Small intestine (tissue), 7 donors: ENCODE measurements around the gene PLA2G7. TPM values are rescaled to one million over a fixed set of nuclear protein-coding genes. Genes with fewer than 3 reads are reported as not detected.
A peak's percentile ranks its signal among the peaks of the same experiment; 100 is the strongest.

Source experiments
- DNase-seq, 2 donors: peaks; one replicate each; pipeline versions ENCODE4 v3.0.0 to v3.0.0-alpha.2; 2013
- FAIRE-seq: peaks from 2 replicates; lab custom pipeline; 2012; peaks lifted over from hg19 to GRCh38; lab: Jason Lieb, UNC
- H3K27ac ChIP-seq, 3 donors: one replicate each; pipeline ENCODE4 v1.5.1; 2013; ENCODE audit warnings: low read length in 2 of 3, mild to moderate bottlenecking in 2 of 3, control low read depth in 1 of 3, inconsistent platforms in 1 of 3, low read depth in 1 of 3, moderate library complexity in 1 of 3
- H3K27me3 ChIP-seq, 3 donors: one replicate each; pipeline ENCODE4 v1.6.1; 2013; ENCODE audit warnings: low read length in 3 of 3, inconsistent platforms in 1 of 3; ENCODE audit not compliant: control insufficient read depth in 3 of 3, insufficient read depth in 3 of 3
- H3K36me3 ChIP-seq, 3 donors: one replicate each; pipeline ENCODE4 v1.6.1; 2013; ENCODE audit warnings: low read length in 3 of 3, inconsistent platforms in 1 of 3, low read depth in 1 of 3, mild to moderate bottlenecking in 1 of 3, moderate library complexity in 1 of 3; ENCODE audit not compliant: control insufficient read depth in 3 of 3, insufficient read depth in 2 of 3
- H3K4me1 ChIP-seq, 3 donors: one replicate each; pipeline ENCODE4 v1.6.1; 2013; ENCODE audit warnings: low read length in 2 of 3, inconsistent platforms in 1 of 3, low read depth in 1 of 3, mild to moderate bottlenecking in 1 of 3, moderate library complexity in 1 of 3; ENCODE audit not compliant: control insufficient read depth in 3 of 3, insufficient read depth in 2 of 3
- H3K4me3 ChIP-seq, 3 donors: one replicate each; pipeline ENCODE4 v1.5.1; 2013; ENCODE audit warnings: low read length in 3 of 3, control low read depth in 1 of 3, inconsistent platforms in 1 of 3, low read depth in 1 of 3, mild to moderate bottlenecking in 1 of 3, moderate library complexity in 1 of 3
- H3K9me3 ChIP-seq, 2 donors: one replicate each; pipeline ENCODE4 v1.6.1; 2013; ENCODE audit warnings: low read depth in 1 of 2, low read length in 1 of 2; ENCODE audit not compliant: control insufficient read depth in 2 of 2, insufficient read depth in 1 of 2
- WGBS, 3 donors: extraction: QIAGEN DNeasy Blood & Tissue Kit; methylation state at CpG; one replicate each; pipeline ENCODE4 v1.1.7; 2013; 5-methylcytosine and 5-hydroxymethylcytosine counted together
- polyA plus RNA-seq, 4 donors: library from polyadenylated mRNA; stranded (reverse) in 3 of 4; unstranded in 1 of 4; fragments of 200-250 nt in 3 of 4; fragments of 120-200 nt in 1 of 4; gene quantifications; one replicate each; pipeline versions ENCODE4 v1.2.1 to v1.2.3, GENCODE V29; 2013
- donor health status: healthy with polysubstance abuse.
- donor health status: control.
- donor health status: control.
- donor health status: Bipolar disorder and iron deficiency.
- donor health status: healthy.

Gene PLA2G7
- polyA plus RNA-seq, 4 donors, result 0.67 to 3.5 (median 1.2) TPM

DNA sequence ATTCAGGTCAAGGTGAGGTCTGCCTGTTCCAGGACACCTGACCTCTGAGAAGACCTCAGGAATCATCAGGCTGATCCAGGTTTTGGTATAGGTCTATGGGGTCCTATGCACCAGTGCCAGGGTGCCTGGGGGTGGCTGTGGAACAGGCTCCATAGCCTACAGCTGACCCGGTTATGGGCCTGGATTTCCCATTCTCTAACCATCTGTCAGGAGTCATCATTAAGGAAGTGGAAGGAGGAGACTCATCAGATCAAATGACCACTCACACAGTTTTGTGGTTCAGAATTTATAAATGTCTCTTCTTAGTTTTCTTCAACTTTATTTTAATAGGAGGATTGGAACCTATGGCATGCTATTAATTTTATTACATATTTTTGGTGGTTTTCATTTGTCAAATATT, 14.8 kb downstream of the PLA2G7 start:
- Histone ChIP-seq H3K36me3 (no peaks in the 10 kb centered on the region), H3K4me3 (no peak overlapping the region), H3K9me3 (no peaks in the 10 kb centered on the region), H3K27me3 (peaks cover 2 to 5% (median 4%) of the 10 kb centered on the region in 3 donors), H3K4me1 (no peaks in the 10 kb centered on the region), H3K27ac (no peak overlapping the region)
- FAIRE-seq (no peak), DNase-seq (no peak)
- 65 to 94% (median 92%) methylated on average over 1 of the region's 1 CpG for WGBS, 3 donors

DNA sequence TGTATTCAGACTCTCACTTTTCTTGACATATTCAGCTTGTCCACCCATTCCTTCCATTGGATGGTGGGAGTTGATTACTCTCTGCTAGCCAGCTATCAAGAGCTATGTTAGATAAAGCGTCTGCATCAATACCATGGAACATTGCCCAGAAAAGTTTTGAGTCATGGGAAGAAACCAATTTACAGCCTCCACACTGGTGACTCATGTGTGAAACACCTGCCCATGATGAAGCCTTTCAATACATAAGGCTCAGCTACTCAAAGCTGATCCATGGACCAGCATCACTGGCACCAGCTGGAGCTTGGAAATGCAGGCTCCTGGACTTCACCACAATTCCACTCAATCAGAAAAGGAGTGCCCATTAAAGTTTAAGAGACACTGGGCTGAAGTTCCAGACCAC, 16.1 kb downstream of the PLA2G7 start:
- Histone ChIP-seq H3K27ac (no peak overlapping the region), H3K36me3 (no peaks in the 10 kb centered on the region), H3K4me1 (no peaks in the 10 kb centered on the region), H3K27me3 (peaks cover 2 to 5% (median 4%) of the 10 kb centered on the region in 3 donors), H3K4me3 (no peak overlapping the region), H3K9me3 (no peaks in the 10 kb centered on the region)
- FAIRE-seq, result no peak
- 19 to 33% (median 21%) methylated on average over 1 of the region's 1 CpG for WGBS, 3 donors
- peak; percentile 26 to 67 for DNase-seq

DNA sequence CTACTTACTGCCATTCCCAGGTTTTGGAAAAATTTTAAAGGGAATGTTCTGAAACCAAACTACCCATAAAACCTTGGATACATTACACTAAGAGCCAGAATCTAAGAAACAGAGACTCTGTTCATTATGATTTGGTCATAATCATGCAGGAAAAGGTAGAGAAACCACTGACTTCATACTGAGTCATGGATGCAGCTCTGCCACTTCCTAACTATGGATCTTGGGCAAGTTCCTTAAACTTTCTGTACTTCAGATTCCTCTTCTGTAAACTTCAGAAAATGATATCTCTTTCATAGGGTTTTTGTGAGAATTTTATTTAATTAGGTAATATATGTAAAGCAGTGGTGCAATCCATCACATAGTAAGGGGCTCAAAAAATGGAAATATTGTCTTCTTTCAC, 20.0 kb downstream of the PLA2G7 start:
- H3K27me3 ChIP-seq, result peaks cover 0 to 2% (median 2%) of the 10 kb centered on the region in 3 donors
- no peak overlapping the region for H3K27ac ChIP-seq
- no peaks in the 10 kb centered on the region for H3K9me3 ChIP-seq
- DNase-seq, result no peak
- FAIRE-seq, result no peak
- no peaks in the 10 kb centered on the region for H3K36me3 ChIP-seq
- no peaks in the 10 kb centered on the region for H3K4me1 ChIP-seq
- H3K4me3 ChIP-seq, result no peak overlapping the region

DNA sequence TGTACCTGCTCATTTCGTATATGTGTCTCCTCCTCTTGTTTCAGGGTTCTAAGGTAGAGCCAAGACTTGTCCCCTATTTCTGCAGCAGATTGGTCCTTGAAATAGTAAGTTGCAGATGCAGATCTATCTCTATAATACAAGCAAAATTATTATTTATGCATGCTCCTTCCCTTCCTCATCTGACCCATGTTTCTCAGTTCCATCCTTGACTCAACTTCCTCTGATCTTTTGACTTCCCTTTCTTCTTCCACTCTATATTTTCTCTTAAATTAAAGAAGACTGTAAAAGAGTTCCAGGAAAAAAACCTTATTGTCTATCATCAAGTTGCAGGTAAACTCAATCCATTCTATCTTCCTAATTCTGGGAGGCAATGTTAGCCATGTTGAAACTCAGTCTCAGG, 23.7 kb downstream of the PLA2G7 start:
- no peak overlapping the region for H3K4me3 ChIP-seq
- H3K9me3 ChIP-seq, result peaks cover 0 to 3% of the 10 kb centered on the region in 2 donors
- no peak overlapping the region for H3K27ac ChIP-seq
- no peaks in the 10 kb centered on the region for H3K4me1 ChIP-seq
- no peak for DNase-seq
- 81 to 89% (median 83%) methylated on average over 1 of the region's 1 CpG for WGBS, 3 donors
- H3K36me3 ChIP-seq, result no peaks in the 10 kb centered on the region
- peaks cover 0 to 2% (median 0%) of the 10 kb centered on the region in 3 donors for H3K27me3 ChIP-seq
- no peak for FAIRE-seq

DNA sequence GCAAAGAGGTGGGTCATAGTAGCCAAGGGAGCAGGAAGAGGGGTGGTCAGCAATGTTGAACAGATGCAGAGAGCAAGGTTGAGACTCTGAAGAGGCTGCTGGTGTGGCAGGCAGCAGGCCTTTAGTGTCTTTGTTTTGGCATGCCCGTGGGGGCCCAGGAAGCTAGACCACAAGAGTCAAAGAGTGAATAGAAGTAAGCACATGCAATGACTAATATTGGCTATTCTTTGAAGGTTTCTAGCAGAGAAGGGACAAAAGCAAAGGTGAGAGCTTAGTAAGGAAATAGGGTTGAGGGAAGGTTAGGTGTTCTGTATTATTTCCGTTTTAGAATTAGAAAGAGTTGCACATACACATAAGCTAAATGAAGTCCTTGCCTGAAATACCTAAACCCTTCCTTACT, 28.7 kb downstream of the PLA2G7 start:
- H3K36me3 ChIP-seq, result no peaks in the 10 kb centered on the region
- H3K4me3 ChIP-seq, result no peak overlapping the region
- H3K27me3 ChIP-seq, result no peaks in the 10 kb centered on the region
- peaks cover 0 to 3% of the 10 kb centered on the region in 2 donors for H3K9me3 ChIP-seq
- no peak overlapping the region for H3K27ac ChIP-seq
- WGBS, 3 donors, result 76 to 88% (median 80%) methylated on average over 2 of the region's 2 CpGs
- DNase-seq (no peak), FAIRE-seq (no peak)
- no peaks in the 10 kb centered on the region for H3K4me1 ChIP-seq

DNA sequence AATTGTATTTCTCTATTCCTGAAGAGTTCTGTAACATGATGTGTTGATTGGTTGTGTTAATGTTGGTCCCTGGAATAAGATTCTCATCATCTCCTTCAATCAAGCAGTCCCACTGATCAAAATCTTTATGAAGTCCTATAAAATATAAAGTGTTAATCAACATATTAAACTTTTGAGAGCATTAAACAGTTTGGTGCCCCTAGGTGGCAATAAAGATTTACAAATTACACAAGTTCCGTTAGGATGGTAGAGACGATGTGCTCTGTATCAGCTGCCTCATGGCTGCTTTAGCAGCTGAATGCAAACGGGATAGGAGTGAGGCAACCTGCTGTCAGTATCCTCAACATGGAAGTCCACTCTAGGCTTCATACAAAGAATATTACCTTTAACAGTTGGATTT, 30.6 kb downstream of the PLA2G7 start:
- DNase-seq (peak; percentile 11 to 24), FAIRE-seq (no peak)
- Histone ChIP-seq H3K9me3 (peaks cover 0 to 3% of the 10 kb centered on the region in 2 donors), H3K27ac (no peak overlapping the region), H3K4me1 (no peaks in the 10 kb centered on the region), H3K27me3 (no peaks in the 10 kb centered on the region), H3K4me3 (no peak overlapping the region), H3K36me3 (no peaks in the 10 kb centered on the region)
- WGBS, 3 donors, result 3 to 7% (median 5%) methylated on average over 3 of the region's 3 CpGs

DNA sequence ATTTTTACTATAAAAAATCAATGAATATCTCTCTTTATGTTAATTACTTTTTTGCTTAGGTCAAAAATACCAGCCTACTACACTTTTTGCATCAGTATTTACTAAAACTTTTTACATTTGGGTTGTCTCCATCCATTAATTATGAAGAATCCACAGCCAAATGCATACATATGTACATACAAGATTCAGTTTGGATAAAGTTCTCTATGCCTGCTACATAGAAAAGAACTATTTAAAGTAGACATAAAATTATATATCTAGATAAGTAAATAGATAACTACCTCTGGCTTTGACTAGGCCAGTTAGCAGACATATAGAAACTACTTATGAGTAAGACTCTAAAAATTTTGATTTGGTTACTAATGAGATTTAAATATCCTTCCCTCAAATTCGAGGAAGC, 35.2 kb downstream of the PLA2G7 start:
- Histone ChIP-seq H3K36me3 (no peaks in the 10 kb centered on the region), H3K27me3 (no peaks in the 10 kb centered on the region), H3K9me3 (no peaks in the 10 kb centered on the region), H3K4me1 (no peaks in the 10 kb centered on the region), H3K27ac (no peak overlapping the region), H3K4me3 (no peak overlapping the region)
- no peak for DNase-seq
- FAIRE-seq, result no peak
- WGBS, 3 donors, result 54 to 64% (median 63%) methylated on average over 1 of the region's 1 CpG

DNA sequence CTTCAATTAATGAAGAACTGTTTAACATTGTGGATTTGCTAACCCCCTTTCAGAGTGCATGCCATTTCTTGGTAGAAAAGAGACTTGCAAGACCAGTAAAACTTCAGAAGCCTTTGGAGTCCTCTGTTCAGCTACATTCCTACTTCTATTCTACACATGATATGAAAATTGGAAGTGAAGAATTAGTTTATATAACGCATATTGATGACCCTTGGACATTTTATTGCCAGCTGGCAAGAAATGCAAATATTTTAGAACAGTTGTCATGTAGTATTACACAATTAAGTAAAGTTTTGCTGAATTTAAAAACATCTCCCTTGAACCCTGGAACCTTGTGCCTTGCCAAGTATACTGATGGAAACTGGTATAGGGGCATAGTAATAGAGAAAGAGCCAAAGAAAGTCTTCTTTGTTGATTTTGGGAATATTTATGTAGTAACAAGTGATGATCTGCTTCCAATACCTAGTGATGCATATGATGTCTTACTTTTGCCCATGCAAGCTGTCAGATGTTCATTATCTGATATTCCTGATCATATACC, 44.2 kb downstream of the PLA2G7 start:
- Histone ChIP-seq H3K4me1 (peaks cover 0 to 7% (median 2%) of the 10 kb centered on the region in 3 donors), H3K36me3 (no peaks in the 10 kb centered on the region), H3K9me3 (no peaks in the 10 kb centered on the region), H3K27ac (no peak overlapping the region), H3K4me3 (no peak overlapping the region), H3K27me3 (no peaks in the 10 kb centered on the region)
- DNase-seq, result peak in 1 of 2 donors; percentile 1
- no peak for FAIRE-seq
- 4 to 40% (median 32%) methylated on average over 1 of the region's 1 CpG for WGBS, 3 donors

DNA sequence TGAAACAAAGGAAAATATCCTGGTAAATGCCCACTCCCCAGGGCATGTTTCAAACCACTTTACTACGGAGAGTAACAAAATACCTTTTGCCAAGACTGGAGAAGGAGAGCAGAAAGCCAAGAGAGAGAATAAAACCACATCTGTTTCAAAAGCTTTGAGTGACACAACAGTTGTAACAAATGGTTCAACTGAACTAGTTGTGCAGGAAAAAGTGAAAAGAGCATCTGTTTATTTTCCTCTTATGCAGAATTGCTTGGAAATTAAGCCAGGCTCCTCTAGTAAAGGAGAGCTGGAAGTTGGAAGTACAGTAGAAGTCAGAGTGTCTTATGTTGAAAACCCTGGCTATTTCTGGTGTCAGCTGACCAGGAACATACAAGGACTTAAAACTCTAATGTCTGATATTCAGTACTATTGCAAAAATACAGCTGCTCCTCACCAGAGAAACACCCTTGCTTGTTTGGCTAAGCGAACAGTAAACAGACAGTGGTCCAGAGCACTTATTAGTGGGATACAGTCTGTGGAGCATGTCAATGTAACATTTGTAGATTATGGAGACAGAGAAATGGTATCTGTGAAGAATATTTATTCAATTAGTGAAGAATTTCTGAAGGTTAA, 44.9 kb downstream of the PLA2G7 start:
- Histone ChIP-seq H3K4me3 (no peak overlapping the region), H3K4me1 (peaks cover 0 to 7% (median 2%) of the 10 kb centered on the region in 3 donors), H3K27me3 (no peaks in the 10 kb centered on the region), H3K27ac (no peak overlapping the region), H3K36me3 (no peaks in the 10 kb centered on the region), H3K9me3 (no peaks in the 10 kb centered on the region)
- WGBS, 3 donors, result 69 to 91% (median 78%) methylated on average over 2 of the region's 2 CpGs
- no peak for DNase-seq
- no peak for FAIRE-seq
